ENCODE results near the gene SERINC2. TPM values are rescaled to one million over a fixed set of nuclear protein-coding genes. Genes with fewer than 3 reads are reported as not detected.

The SERINC2 gene
- total and polyA plus RNA-seq, 2 experiments from 2014 or later, result 20.5 to 23.3 TPM

DNA sequence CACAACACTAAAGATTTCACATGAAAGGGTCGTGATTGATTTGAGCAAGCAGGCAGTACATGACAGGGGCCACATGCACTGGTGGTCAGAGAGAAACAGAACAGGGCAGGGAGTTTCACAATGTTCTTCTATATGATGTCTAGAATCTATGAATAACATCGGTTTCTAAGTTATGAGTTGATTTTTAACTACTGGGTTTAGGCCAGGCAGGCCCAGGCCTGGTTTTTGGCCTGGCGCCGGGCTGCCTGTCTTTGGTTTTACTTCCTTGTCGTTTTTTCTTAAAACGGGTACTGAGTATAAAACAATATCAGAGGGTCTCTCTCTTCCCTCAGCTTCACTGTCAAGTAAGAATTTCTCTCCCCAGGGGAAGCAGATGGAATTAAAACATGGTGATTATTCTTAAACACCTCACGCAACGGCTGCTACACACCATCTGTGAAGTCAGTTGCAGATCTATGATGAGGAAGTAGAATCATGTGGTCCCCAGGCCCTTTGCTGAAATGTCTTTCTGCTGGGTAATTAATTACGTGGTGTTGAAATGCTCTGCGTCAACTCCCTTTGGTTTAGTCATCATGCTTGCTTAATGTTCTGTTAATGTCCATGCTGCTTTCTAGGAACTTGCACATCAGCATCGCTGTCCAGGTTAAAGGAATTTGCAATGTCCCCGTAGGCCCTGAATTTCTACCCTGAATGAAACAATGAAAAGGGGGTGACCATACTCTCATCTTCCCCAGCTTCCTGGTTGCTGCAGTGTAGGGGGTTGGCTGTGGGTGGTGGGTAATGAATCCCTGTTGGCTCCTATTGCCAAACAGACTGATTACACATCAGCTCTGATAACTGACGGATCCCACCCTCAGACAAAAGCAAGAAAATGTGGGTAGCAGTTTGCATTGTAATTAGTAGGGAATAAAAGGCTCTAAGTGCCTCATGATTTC lies 70.3 kb downstream of the SERINC2 start (continued):
- TF ChIP-seq, protein P1, sequence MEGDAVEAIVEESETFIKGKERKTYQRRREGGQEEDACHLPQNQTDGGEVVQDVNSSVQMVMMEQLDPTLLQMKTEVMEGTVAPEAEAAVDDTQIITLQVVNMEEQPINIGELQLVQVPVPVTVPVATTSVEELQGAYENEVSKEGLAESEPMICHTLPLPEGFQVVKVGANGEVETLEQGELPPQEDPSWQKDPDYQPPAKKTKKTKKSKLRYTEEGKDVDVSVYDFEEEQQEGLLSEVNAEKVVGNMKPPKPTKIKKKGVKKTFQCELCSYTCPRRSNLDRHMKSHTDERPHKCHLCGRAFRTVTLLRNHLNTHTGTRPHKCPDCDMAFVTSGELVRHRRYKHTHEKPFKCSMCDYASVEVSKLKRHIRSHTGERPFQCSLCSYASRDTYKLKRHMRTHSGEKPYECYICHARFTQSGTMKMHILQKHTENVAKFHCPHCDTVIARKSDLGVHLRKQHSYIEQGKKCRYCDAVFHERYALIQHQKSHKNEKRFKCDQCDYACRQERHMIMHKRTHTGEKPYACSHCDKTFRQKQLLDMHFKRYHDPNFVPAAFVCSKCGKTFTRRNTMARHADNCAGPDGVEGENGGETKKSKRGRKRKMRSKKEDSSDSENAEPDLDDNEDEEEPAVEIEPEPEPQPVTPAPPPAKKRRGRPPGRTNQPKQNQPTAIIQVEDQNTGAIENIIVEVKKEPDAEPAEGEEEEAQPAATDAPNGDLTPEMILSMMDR (conservative IDR thresholded peaks at IDR 0.05; ENCODE audit: low read depth in 2 of 2), result no peak
- TF ChIP-seq CREB1 (CRISPR knock-in tag; IDR thresholded peaks at IDR 0.05; ENCODE audit: low read depth), result no peak
- TF ChIP-seq, protein P2, sequence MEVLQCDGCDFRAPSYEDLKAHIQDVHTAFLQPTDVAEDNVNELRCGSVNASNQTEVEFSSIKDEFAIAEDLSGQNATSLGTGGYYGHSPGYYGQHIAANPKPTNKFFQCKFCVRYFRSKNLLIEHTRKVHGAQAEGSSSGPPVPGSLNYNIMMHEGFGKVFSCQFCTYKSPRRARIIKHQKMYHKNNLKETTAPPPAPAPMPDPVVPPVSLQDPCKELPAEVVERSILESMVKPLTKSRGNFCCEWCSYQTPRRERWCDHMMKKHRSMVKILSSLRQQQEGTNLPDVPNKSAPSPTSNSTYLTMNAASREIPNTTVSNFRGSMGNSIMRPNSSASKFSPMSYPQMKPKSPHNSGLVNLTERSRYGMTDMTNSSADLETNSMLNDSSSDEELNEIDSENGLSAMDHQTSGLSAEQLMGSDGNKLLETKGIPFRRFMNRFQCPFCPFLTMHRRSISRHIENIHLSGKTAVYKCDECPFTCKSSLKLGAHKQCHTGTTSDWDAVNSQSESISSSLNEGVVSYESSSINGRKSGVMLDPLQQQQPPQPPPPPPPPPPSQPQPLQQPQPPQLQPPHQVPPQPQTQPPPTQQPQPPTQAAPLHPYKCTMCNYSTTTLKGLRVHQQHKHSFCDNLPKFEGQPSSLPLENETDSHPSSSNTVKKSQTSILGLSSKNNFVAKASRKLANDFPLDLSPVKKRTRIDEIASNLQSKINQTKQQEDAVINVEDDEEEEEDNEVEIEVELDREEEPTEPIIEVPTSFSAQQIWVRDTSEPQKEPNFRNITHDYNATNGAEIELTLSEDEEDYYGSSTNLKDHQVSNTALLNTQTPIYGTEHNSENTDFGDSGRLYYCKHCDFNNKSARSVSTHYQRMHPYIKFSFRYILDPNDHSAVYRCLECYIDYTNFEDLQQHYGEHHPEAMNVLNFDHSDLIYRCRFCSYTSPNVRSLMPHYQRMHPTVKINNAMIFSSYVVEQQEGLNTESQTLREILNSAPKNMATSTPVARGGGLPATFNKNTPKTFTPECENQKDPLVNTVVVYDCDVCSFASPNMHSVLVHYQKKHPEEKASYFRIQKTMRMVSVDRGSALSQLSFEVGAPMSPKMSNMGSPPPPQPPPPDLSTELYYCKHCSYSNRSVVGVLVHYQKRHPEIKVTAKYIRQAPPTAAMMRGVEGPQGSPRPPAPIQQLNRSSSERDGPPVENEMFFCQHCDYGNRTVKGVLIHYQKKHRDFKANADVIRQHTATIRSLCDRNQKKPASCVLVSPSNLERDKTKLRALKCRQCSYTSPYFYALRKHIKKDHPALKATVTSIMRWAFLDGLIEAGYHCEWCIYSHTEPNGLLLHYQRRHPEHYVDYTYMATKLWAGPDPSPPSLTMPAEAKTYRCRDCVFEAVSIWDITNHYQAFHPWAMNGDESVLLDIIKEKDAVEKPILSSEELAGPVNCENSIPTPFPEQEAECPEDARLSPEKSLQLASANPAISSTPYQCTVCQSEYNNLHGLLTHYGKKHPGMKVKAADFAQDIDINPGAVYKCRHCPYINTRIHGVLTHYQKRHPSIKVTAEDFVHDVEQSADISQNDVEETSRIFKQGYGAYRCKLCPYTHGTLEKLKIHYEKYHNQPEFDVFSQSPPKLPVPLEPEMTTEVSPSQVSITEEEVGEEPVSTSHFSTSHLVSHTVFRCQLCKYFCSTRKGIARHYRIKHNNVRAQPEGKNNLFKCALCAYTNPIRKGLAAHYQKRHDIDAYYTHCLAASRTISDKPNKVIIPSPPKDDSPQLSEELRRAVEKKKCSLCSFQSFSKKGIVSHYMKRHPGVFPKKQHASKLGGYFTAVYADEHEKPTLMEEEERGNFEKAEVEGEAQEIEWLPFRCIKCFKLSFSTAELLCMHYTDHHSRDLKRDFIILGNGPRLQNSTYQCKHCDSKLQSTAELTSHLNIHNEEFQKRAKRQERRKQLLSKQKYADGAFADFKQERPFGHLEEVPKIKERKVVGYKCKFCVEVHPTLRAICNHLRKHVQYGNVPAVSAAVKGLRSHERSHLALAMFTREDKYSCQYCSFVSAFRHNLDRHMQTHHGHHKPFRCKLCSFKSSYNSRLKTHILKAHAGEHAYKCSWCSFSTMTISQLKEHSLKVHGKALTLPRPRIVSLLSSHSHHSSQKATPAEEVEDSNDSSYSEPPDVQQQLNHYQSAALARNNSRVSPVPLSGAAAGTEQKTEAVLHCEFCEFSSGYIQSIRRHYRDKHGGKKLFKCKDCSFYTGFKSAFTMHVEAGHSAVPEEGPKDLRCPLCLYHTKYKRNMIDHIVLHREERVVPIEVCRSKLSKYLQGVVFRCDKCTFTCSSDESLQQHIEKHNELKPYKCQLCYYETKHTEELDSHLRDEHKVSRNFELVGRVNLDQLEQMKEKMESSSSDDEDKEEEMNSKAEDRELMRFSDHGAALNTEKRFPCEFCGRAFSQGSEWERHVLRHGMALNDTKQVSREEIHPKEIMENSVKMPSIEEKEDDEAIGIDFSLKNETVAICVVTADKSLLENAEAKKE (CRISPR knock-in tag; IDR thresholded peaks at IDR 0.05), result no peak

Other genes with a start within 250 kb of the SERINC2 start
- 38.4 and 56.7 TPM in 2 replicates for gene NKAIN1, start 173.3 kb upstream of the SERINC2 start, total RNA-seq (2014; rRNA removed; shearing (Covaris generic))
- gene NKAIN1, start 173.3 kb upstream of the SERINC2 start, polyA plus RNA-seq (2016; fragmentation: Nextera tagmentation; extraction: Ambion mirVana), result 14.7 and 18.1 TPM in 2 replicates
- gene SNRNP40, start 116.4 kb upstream of the SERINC2 start, total RNA-seq (2014; rRNA removed; shearing (Covaris generic)), result 117 and 135 TPM in 2 replicates
- 84.3 and 90.0 TPM in 2 replicates for gene SNRNP40, start 116.4 kb upstream of the SERINC2 start, polyA plus RNA-seq (2016; fragmentation: Nextera tagmentation; extraction: Ambion mirVana)
- 40.1 and 43.7 TPM in 2 replicates for gene ZCCHC17, start 116.2 kb upstream of the SERINC2 start, total RNA-seq (2014; rRNA removed; shearing (Covaris generic))
- gene ZCCHC17, start 116.2 kb upstream of the SERINC2 start, polyA plus RNA-seq (2016; fragmentation: Nextera tagmentation; extraction: Ambion mirVana), result 125 and 134 TPM in 2 replicates
- gene FABP3, start 40.1 kb upstream of the SERINC2 start, total RNA-seq (2014; rRNA removed; shearing (Covaris generic)), result 19.3 and 27.9 TPM in 2 replicates
- gene FABP3, start 40.1 kb upstream of the SERINC2 start, polyA plus RNA-seq (2016; fragmentation: Nextera tagmentation; extraction: Ambion mirVana), result 50.0 and 50.2 TPM in 2 replicates
- 15.8 and 20.4 TPM in 2 replicates for gene TINAGL1, start 163.3 kb downstream of the SERINC2 start, total RNA-seq (2014; rRNA removed; shearing (Covaris generic))
- 6.2 and 6.8 TPM in 2 replicates for gene TINAGL1, start 163.3 kb downstream of the SERINC2 start, polyA plus RNA-seq (2016; fragmentation: Nextera tagmentation; extraction: Ambion mirVana)
- gene HCRTR1, start 204.5 kb downstream of the SERINC2 start, total RNA-seq (2014; rRNA removed; shearing (Covaris generic)), result 1.0 TPM in 1 of 2 replicates, not detected in the other
- 0.15 TPM in 1 of 2 replicates, not detected in the other for gene HCRTR1, start 204.5 kb downstream of the SERINC2 start, polyA plus RNA-seq (2016; fragmentation: Nextera tagmentation; extraction: Ambion mirVana)
- gene PEF1, start 231.7 kb downstream of the SERINC2 start, total RNA-seq (2014; rRNA removed; shearing (Covaris generic)), result 60.5 and 68.5 TPM in 2 replicates
- gene PEF1, start 231.7 kb downstream of the SERINC2 start, polyA plus RNA-seq (2016; fragmentation: Nextera tagmentation; extraction: Ambion mirVana), result 22.0 and 22.3 TPM in 2 replicates

Data from GM23338 (cell line).